ENCODE data around the gene SERPINB5. TPM values are rescaled to one million over a fixed set of nuclear protein-coding genes. Genes with fewer than 3 reads are reported as not detected.

SERPINB5 gene
- total RNA-seq, 1 experiment from 2014 or later, result not detected

- H3K36me3 ChIP-seq (ENCODE audit: control insufficient read depth, insufficient read depth, low read length), result no peaks in the 10 kb centered on the region
- in situ Hi-C loops (cut with HindIII; ENCODE audit: low pct_unique_long_range_greater_than_20kb, low sequenced_read_pairs), result no loop called here
- H3K4me3 ChIP-seq (ENCODE audit: low read depth in 2 of 2, low read length in 2 of 2), result no peak overlapping the region
- ChIA-PET POLR2A (no interaction called here), CTCF (no interaction called here)
- no peak overlapping the region for H3K27ac ChIP-seq (ENCODE audit: low read length)
- no peak for TF ChIP-seq CTCF (IDR thresholded peaks at IDR 0.05)
- TF ChIP-seq REST (IDR thresholded peaks at IDR 0.05; ENCODE audit: insufficient read depth in 1 of 2, low read depth in 2 of 2, low read length in 1 of 2), result no peak
- intact Hi-C loops (cut with micrococcal nuclease; ENCODE audit: unreplicated experiment), result no loop called here
- H3K4me1 ChIP-seq (ENCODE audit: control insufficient read depth, insufficient read depth, low read length), result no peaks in the 10 kb centered on the region
- H3K9me3 ChIP-seq (ENCODE audit: control insufficient read depth, insufficient read depth, low read depth, low read length), result no peaks in the 10 kb centered on the region
- no peak for DNase-seq (ENCODE audit: low read depth, low spot score)
- BruUV-seq (replicated peaks), result no TSS peak
- no peaks in the 10 kb centered on the region for H3K27me3 ChIP-seq (ENCODE audit: control insufficient read depth, insufficient read depth, low read length)
- no peak for ATAC-seq
Measured at GRCh38 chr18:63527251-63527650, 50.5 kb downstream of the SERPINB5 start.

GRCh38 chr18:63528863-63529492 is 52.2 kb downstream of the SERPINB5 start:
- intact Hi-C loops (cut with micrococcal nuclease; ENCODE audit: unreplicated experiment) (no loop called here), in situ Hi-C loops (cut with HindIII; ENCODE audit: low pct_unique_long_range_greater_than_20kb, low sequenced_read_pairs) (no loop called here)
- Histone ChIP-seq H3K4me3 (ENCODE audit: low read depth in 2 of 2, low read length in 2 of 2) (no peak overlapping the region), H3K36me3 (ENCODE audit: control insufficient read depth, insufficient read depth, low read length) (no peaks in the 10 kb centered on the region), H3K27ac (ENCODE audit: low read length) (no peak overlapping the region), H3K9me3 (ENCODE audit: control insufficient read depth, insufficient read depth, low read depth, low read length) (no peaks in the 10 kb centered on the region), H3K27me3 (ENCODE audit: control insufficient read depth, insufficient read depth, low read length) (no peaks in the 10 kb centered on the region), H3K4me1 (ENCODE audit: control insufficient read depth, insufficient read depth, low read length) (no peaks in the 10 kb centered on the region)
- DNase-seq (ENCODE audit: low read depth, low spot score), result no peak
- POLR2A ChIA-PET, result no interaction called here
- TF ChIP-seq TCF7L2 (IDR thresholded peaks at IDR 0.05; ENCODE audit: low read depth, low read length) (no peak), REST (IDR thresholded peaks at IDR 0.05; ENCODE audit: insufficient read depth in 1 of 2, low read depth in 2 of 2, low read length in 1 of 2) (no peak), POLR2AphosphoS5 (IDR thresholded peaks at IDR 0.05; ENCODE audit: low read depth, low read length) (no peak)
- ATAC-seq, result no peak
- CTCF ChIA-PET, result no interaction called here
- no TSS peak for BruUV-seq (replicated peaks)
